DOHH2 (cell line): Measurements from ENCODE around the gene TAS2R1.

ENCODE experiments used
- H3F3A ChIP-seq: fragments of 200-600 bp; sonication (generic), shearing (Covaris generic); 2 replicates; pipeline ENCODE4 v1.6.0; 2016; ENCODE audit warnings: antibody characterized with exemption, mild to moderate bottlenecking; ENCODE audit not compliant: control insufficient read depth, insufficient read depth
- H3K27ac ChIP-seq: fragments of 200-600 bp; sonication (generic); 2 replicates; pipeline ENCODE4 v1.5.1; 2014; ENCODE audit warnings: low read depth, mild to moderate bottlenecking, low read length, moderate library complexity
- H3K27me3 ChIP-seq: fragments of 200-600 bp; sonication (generic); 2 replicates; pipeline ENCODE4 v1.6.1; 2014; ENCODE audit warnings: mild to moderate bottlenecking, low read length, mixed read lengths; ENCODE audit not compliant: control insufficient read depth
- H3K36me3 ChIP-seq: fragments of 200-600 bp; sonication (generic); 2 replicates; pipeline ENCODE4 v1.6.1; 2014; ENCODE audit warnings: mild to moderate bottlenecking, low read length, moderate library complexity, mixed read lengths; ENCODE audit not compliant: control insufficient read depth
- H3K4me1 ChIP-seq: fragments of 200-600 bp; sonication (generic); 2 replicates; pipeline ENCODE4 v1.6.1; 2014; ENCODE audit warnings: mild to moderate bottlenecking, low read length, mixed read lengths; ENCODE audit not compliant: control insufficient read depth
- H3K4me2 ChIP-seq: fragments of 200-600 bp; sonication (generic); 2 replicates; pipeline ENCODE4 v1.6.0; 2014; ENCODE audit warnings: mild to moderate bottlenecking, low read length, moderate library complexity
- H3K4me3 ChIP-seq: fragments of 200-600 bp; sonication (generic); 2 replicates; pipeline ENCODE4 v1.5.1; 2014; ENCODE audit warnings: mild to moderate bottlenecking, low read length, mixed read lengths
- H3K79me2 ChIP-seq: fragments of 200-600 bp; sonication (generic); 2 replicates; pipeline ENCODE4 v1.6.1; 2014; ENCODE audit warnings: mild to moderate bottlenecking, low read length, mixed read lengths; ENCODE audit not compliant: control insufficient read depth
- H3K9me2 ChIP-seq: fragments of 200-600 bp; sonication (generic); replicated peaks from 2 replicates; pipeline ENCODE4 v1.6.1; 2014; ENCODE audit warnings: mild to moderate bottlenecking, low read length, mixed read lengths; ENCODE audit not compliant: control insufficient read depth
- H3K9me3 ChIP-seq: fragments of 200-600 bp; sonication (generic); 2 replicates; pipeline ENCODE4 v1.6.1; 2014; ENCODE audit warnings: antibody characterized with exemption, low read length, mixed read lengths; ENCODE audit not compliant: control insufficient read depth, insufficient read depth
- H4K20me1 ChIP-seq: fragments of 200-600 bp; sonication (generic); 2 replicates; pipeline ENCODE4 v1.6.0; 2014; ENCODE audit warnings: low read depth, mild to moderate bottlenecking, antibody characterized with exemption, low read length, moderate library complexity; ENCODE audit not compliant: control insufficient read depth, insufficient read depth
- EZH2phosphoT487 ChIP-seq: fragments of 200-600 bp; sonication (generic); IDR thresholded peaks from 2 replicates; pipeline ENCODE4 v1.6.1; 2017; ENCODE audit warnings: borderline replicate concordance, mild to moderate bottlenecking, antibody characterized with exemption, low read length, moderate library complexity, mixed read lengths
- TF ChIP-seq, protein P1 (sequence below): fragments of 200-600 bp; sonication (generic); IDR thresholded peaks from one replicate; pipeline ENCODE4 v1.5.1; 2014; ENCODE audit warnings: antibody characterized with exemption, mild to moderate bottlenecking, low read depth, low read length; ENCODE audit not compliant: poor library complexity, severe bottlenecking

The TAS2R1 gene

DNA sequence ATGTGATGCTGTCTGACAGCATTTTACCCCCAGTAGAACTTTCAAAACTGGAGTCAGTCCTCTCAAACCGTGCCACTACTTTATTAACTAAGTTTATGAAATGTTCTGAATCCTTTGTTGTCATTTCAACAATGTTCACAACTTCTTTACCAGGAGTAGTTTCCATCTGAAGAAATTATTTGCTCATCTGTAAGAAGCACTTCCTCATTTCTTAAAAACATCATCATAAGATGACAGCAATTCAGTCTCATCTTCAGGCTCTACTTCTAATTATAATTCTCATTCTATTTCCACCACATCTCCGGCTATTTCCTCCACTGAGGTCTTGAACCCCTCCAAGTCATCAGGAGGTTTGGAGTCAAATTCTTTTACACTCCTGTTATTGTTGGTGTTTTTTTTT is 2.3 kb upstream of the TAS2R1 start:
- TF ChIP-seq EZH2phosphoT487: no peak
- TF ChIP-seq, protein P1, sequence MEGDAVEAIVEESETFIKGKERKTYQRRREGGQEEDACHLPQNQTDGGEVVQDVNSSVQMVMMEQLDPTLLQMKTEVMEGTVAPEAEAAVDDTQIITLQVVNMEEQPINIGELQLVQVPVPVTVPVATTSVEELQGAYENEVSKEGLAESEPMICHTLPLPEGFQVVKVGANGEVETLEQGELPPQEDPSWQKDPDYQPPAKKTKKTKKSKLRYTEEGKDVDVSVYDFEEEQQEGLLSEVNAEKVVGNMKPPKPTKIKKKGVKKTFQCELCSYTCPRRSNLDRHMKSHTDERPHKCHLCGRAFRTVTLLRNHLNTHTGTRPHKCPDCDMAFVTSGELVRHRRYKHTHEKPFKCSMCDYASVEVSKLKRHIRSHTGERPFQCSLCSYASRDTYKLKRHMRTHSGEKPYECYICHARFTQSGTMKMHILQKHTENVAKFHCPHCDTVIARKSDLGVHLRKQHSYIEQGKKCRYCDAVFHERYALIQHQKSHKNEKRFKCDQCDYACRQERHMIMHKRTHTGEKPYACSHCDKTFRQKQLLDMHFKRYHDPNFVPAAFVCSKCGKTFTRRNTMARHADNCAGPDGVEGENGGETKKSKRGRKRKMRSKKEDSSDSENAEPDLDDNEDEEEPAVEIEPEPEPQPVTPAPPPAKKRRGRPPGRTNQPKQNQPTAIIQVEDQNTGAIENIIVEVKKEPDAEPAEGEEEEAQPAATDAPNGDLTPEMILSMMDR: no peak
- no peak overlapping the region for H3K4me2 ChIP-seq
- H3K4me3 ChIP-seq: no peak overlapping the region
- H3K79me2 ChIP-seq: no peaks in the 10 kb centered on the region
- no peaks in the 10 kb centered on the region for H3K36me3 ChIP-seq
- no peaks in the 10 kb centered on the region for H3F3A ChIP-seq
- H3K9me2 ChIP-seq: no peaks in the 10 kb centered on the region
- H3K4me1 ChIP-seq: no peaks in the 10 kb centered on the region
- H4K20me1 ChIP-seq: no peaks in the 10 kb centered on the region
- no peaks in the 10 kb centered on the region for H3K27me3 ChIP-seq
- H3K27ac ChIP-seq: no peak overlapping the region
- no peaks in the 10 kb centered on the region for H3K9me3 ChIP-seq

DNA sequence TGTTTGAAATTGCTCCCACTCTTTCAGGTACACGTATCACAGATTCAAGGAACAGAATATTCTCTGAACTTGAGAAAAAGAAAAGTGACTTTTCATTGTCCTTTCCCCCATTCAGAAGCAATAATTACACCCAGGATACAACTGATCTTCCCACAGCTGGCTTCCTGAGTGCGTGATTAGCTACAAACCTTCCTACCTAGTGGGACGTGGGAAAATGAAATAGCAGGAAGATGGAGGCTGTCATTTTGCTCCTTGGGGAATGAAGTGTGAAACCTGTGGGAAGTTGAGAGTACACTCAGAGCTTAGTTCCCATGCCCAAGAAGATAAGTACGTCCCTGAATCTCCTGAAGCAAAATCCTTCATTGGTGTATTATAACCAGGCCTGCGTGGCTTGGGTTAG is 2.6 kb downstream of the TAS2R1 start:
- Histone ChIP-seq H3F3A (no peaks in the 10 kb centered on the region), H3K9me3 (no peaks in the 10 kb centered on the region)
- TF ChIP-seq EZH2phosphoT487: no peak
- TF ChIP-seq, protein P1: no peak

DNA sequence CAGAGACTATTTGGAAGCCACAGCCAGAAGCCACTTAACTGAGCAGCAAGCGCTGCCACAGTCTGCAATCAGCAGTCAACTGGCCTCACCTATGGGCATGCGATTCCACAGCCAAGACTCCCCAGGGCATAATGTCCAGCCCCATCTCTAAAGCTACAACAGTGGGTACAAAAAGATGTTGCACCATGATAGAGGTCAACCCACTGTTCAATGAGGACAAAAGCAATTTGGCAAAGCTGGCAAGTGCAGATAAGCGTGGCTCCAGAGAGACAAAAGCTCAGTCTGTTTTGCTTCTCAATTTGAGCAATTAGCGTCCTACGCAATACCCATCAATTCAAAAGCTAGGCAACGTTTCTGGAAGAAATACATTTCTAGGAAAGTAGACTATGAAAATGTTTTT is 3.2 kb downstream of the TAS2R1 start:
- H3F3A ChIP-seq: no peaks in the 10 kb centered on the region
- no peaks in the 10 kb centered on the region for H3K79me2 ChIP-seq
- TF ChIP-seq, protein P1: no peak
- no peak for TF ChIP-seq EZH2phosphoT487
- no peaks in the 10 kb centered on the region for H3K9me3 ChIP-seq
- H3K4me3 ChIP-seq: no peak overlapping the region
- no peaks in the 10 kb centered on the region for H3K9me2 ChIP-seq
- no peak overlapping the region for H3K4me2 ChIP-seq
- no peaks in the 10 kb centered on the region for H3K27me3 ChIP-seq
- H3K27ac ChIP-seq: no peak overlapping the region
- H3K36me3 ChIP-seq: no peaks in the 10 kb centered on the region
- no peaks in the 10 kb centered on the region for H3K4me1 ChIP-seq
- H4K20me1 ChIP-seq: no peaks in the 10 kb centered on the region

More for the DNA sequence above, 2.6 kb downstream of the TAS2R1 start:
- H3K27ac ChIP-seq: no peak overlapping the region
- H3K4me1 ChIP-seq: no peaks in the 10 kb centered on the region
- no peaks in the 10 kb centered on the region for H3K79me2 ChIP-seq
- no peak overlapping the region for H3K4me2 ChIP-seq
- no peaks in the 10 kb centered on the region for H3K36me3 ChIP-seq
- no peak overlapping the region for H3K4me3 ChIP-seq
- no peaks in the 10 kb centered on the region for H3K9me2 ChIP-seq
- H4K20me1 ChIP-seq: no peaks in the 10 kb centered on the region
- no peaks in the 10 kb centered on the region for H3K27me3 ChIP-seq

DNA sequence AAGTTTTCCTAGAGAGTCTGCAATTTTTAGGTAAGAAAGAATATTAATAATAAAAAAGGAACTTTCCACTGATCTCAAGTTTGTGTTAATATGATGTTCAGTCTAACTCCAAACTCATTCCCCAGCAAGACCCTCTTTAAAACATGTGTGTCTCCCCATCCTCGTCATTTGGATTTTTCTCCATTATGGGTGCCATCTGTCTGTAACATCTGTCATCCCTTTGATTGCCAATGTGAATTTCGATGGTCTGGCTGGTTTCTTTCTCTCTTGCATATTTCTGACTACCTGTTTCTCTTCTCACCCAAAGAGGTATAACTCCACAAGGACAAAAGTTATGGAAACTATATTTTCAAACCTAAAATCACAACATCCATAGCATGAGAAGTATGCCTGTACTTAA is 4.4 kb downstream of the TAS2R1 start:
- Histone ChIP-seq H3F3A (no peaks in the 10 kb centered on the region), H3K9me3 (no peaks in the 10 kb centered on the region), H3K4me3 (no peak overlapping the region), H3K79me2 (no peaks in the 10 kb centered on the region), H3K4me1 (no peaks in the 10 kb centered on the region), H3K36me3 (no peaks in the 10 kb centered on the region), H3K9me2 (no peaks in the 10 kb centered on the region), H3K4me2 (no peak overlapping the region), H3K27ac (no peak overlapping the region), H4K20me1 (no peaks in the 10 kb centered on the region), H3K27me3 (no peaks in the 10 kb centered on the region)
- no peak for TF ChIP-seq EZH2phosphoT487
- TF ChIP-seq, protein P1: no peak
